H1 (cell line): Measurements from ENCODE around the gene BPHL. TPM values are rescaled to one million over a fixed set of nuclear protein-coding genes. Genes with fewer than 3 reads are reported as not detected.
"Not testable (repeated sequence)": the region's sequence is repeated elsewhere in the genome, so short reads cannot be mapped to it uniquely, and the experiment has no call there.

Experiments used
- CTCF ChIA-PET: fragments of 300-600 bp; sonication (Branson Sonifier 250); formaldehyde crosslinking; loops from one replicate; lab custom pipeline; 2021; ENCODE audit not compliant: partially characterized antibody; lab: Charles Lee
- POLR2A ChIA-PET: fragments of 300-600 bp; sonication (Branson Sonifier 250); formaldehyde crosslinking; loops from one replicate; lab custom pipeline; 2021; ENCODE audit warnings: inconsistent platforms; ENCODE audit not compliant: partially characterized antibody; lab: Charles Lee
- DNase-seq, 2 experiments: peaks; one replicate each; pipeline versions ENCODE4 v3.0.0 to v3.0.0-alpha.2; 2010 to 2022; ENCODE audit warnings: low spot score in 2 of 2, low read depth in 1 of 2, mixed read lengths in 1 of 2
- FAIRE-seq: peaks from 2 replicates; lab custom pipeline; 2011; peaks lifted over from hg19 to GRCh38; lab: Jason Lieb, UNC
- H2AFZ ChIP-seq: 2 replicates; pipeline ENCODE4 v1.8.1; 2012; ENCODE audit warnings: low read length, inconsistent platforms
- H2AK5ac ChIP-seq: 2 replicates; pipeline ENCODE4 v1.6.1; 2013; ENCODE audit warnings: low read depth, low read length
- H2BK120ac ChIP-seq: replicated peaks from 2 replicates; pipeline ENCODE3; 2013; ENCODE audit warnings: low read depth, low read length, inconsistent platforms
- H2BK12ac ChIP-seq: 2 replicates; pipeline ENCODE4 v1.6.1; 2013; ENCODE audit warnings: low read depth, low read length
- H2BK15ac ChIP-seq: 2 replicates; pipeline ENCODE4 v1.6.1; 2013; ENCODE audit warnings: low read length
- H2BK20ac ChIP-seq: 2 replicates; pipeline ENCODE4 v1.6.1; 2013; ENCODE audit warnings: low read length
- H2BK5ac ChIP-seq: 2 replicates; pipeline ENCODE4 v1.6.1; 2013; ENCODE audit warnings: low read depth, low read length
- H3K14ac ChIP-seq: 2 replicates; pipeline ENCODE4 v1.6.1; 2013; ENCODE audit warnings: inconsistent platforms; ENCODE audit not compliant: insufficient read length
- H3K18ac ChIP-seq: 2 replicates; pipeline ENCODE4 v1.6.1; 2013; ENCODE audit warnings: low read length; ENCODE audit errors: extremely low read depth
- H3K23ac ChIP-seq: 2 replicates; pipeline ENCODE4 v1.6.1; 2013; ENCODE audit warnings: inconsistent platforms; ENCODE audit not compliant: insufficient read length
- H3K23me2 ChIP-seq: 2 replicates; pipeline ENCODE4 v1.6.1; 2013; ENCODE audit warnings: low read depth, low read length
- H3K27ac ChIP-seq: 2 replicates; pipeline ENCODE4 v1.6.1; 2011; ENCODE audit warnings: low read depth, low read length, inconsistent platforms
- H3K27me3 ChIP-seq, 4 experiments: replicated peaks in 1 of 4; 1 replicate in 1 of 4; 2 replicates in 3 of 4; pipeline versions ENCODE4 v1.6.1 to v1.8.1; 2011 to 2013; ENCODE audit warnings: low read length in 3 of 4, mild to moderate bottlenecking in 3 of 4, inconsistent platforms in 2 of 4, mixed read lengths in 2 of 4, moderate library complexity in 1 of 4; ENCODE audit not compliant: control insufficient read depth in 3 of 4, insufficient read depth in 3 of 4; ENCODE audit errors: extremely low read depth in 1 of 4
- H3K36me3 ChIP-seq, 4 experiments: 2 replicates each; pipeline versions ENCODE4 v1.6.1 to v1.8.1; 2011 to 2013; ENCODE audit warnings: mild to moderate bottlenecking in 4 of 4, low read length in 3 of 4, moderate library complexity in 2 of 4, control low read depth in 1 of 4, inconsistent platforms in 1 of 4; ENCODE audit not compliant: insufficient read depth in 4 of 4, control insufficient read depth in 2 of 4
- H3K4ac ChIP-seq: replicated peaks from 2 replicates; pipeline ENCODE3; 2013; ENCODE audit warnings: low read length, low read depth, mixed read lengths, inconsistent platforms; ENCODE audit not compliant: insufficient read length
- H3K4me1 ChIP-seq, 4 experiments: replicated peaks in 1 of 4; 1 replicate in 1 of 4; 2 replicates in 3 of 4; pipeline versions ENCODE4 v1.6.1 to v1.8.1; 2011 to 2013; ENCODE audit warnings: low read length in 3 of 4, inconsistent platforms in 2 of 4, mixed read lengths in 1 of 4; ENCODE audit not compliant: insufficient read depth in 4 of 4, control insufficient read depth in 3 of 4
- H3K4me2 ChIP-seq, 2 experiments: 2 replicates each; pipeline versions ENCODE4 v1.6.1 to v1.8.1; 2011 to 2013; ENCODE audit warnings: low read depth in 2 of 2, low read length in 2 of 2, control low read depth in 1 of 2, inconsistent platforms in 1 of 2, mild to moderate bottlenecking in 1 of 2; ENCODE audit not compliant: insufficient read depth in 1 of 2
- H3K4me3 ChIP-seq, 4 experiments: fragments of 200-600, 300-600 bp in 1 of 4; sonication (generic), shearing (Covaris generic), sonication (Bioruptor Twin) in 1 of 4; 2 replicates each; pipeline versions ENCODE4 v1.5.1 to v1.8.1; 2011 to 2016; ENCODE audit warnings: low read length in 4 of 4, low read depth in 3 of 4, control low read depth in 2 of 4, inconsistent platforms in 2 of 4, mild to moderate bottlenecking in 2 of 4, mixed read lengths in 1 of 4, moderate library complexity in 1 of 4; ENCODE audit not compliant: insufficient read depth in 2 of 4; ENCODE audit errors: extremely low read depth in 1 of 4
- H3K56ac ChIP-seq: replicated peaks from 2 replicates; pipeline ENCODE3; 2013; ENCODE audit warnings: low read depth, mild to moderate bottlenecking, mixed read lengths, low read length, inconsistent platforms; ENCODE audit not compliant: insufficient read length
- H3K79me1 ChIP-seq: 2 replicates; pipeline ENCODE4 v1.6.1; 2013; ENCODE audit warnings: low read depth, low read length, control low read depth
- H3K79me2 ChIP-seq, 2 experiments: 2 replicates each; pipeline versions ENCODE4 v1.6.1 to v1.8.1; 2012 to 2013; ENCODE audit warnings: low read length in 2 of 2, mild to moderate bottlenecking in 2 of 2, inconsistent platforms in 1 of 2; ENCODE audit not compliant: insufficient read depth in 2 of 2, control insufficient read depth in 1 of 2
- H3K9ac ChIP-seq, 4 experiments: replicated peaks in 1 of 4; 1 replicate in 1 of 4; 2 replicates in 3 of 4; pipeline versions ENCODE4 v1.6.1 to v1.8.1; 2011 to 2013; ENCODE audit warnings: low read depth in 3 of 4, low read length in 3 of 4, control low read depth in 2 of 4, mild to moderate bottlenecking in 2 of 4, moderate library complexity in 2 of 4, inconsistent platforms in 1 of 4; ENCODE audit errors: extremely low read depth in 1 of 4
- H3K9me3 ChIP-seq, 2 experiments: 2 replicates each; pipeline versions ENCODE4 v1.6.1 to v1.8.1; 2012 to 2013; ENCODE audit warnings: mild to moderate bottlenecking in 2 of 2, moderate library complexity in 2 of 2, control low read depth in 1 of 2, inconsistent platforms in 1 of 2, low read depth in 1 of 2, low read length in 1 of 2, mixed read lengths in 1 of 2; ENCODE audit not compliant: insufficient read depth in 2 of 2
- H4K20me1 ChIP-seq, 2 experiments: replicated peaks in 1 of 2; 2 replicates each; pipeline versions ENCODE3 to v1.8.1; 2011 to 2013; ENCODE audit warnings: inconsistent platforms in 2 of 2, low read length in 2 of 2, mild to moderate bottlenecking in 1 of 2; ENCODE audit not compliant: insufficient read depth in 2 of 2, control insufficient read depth in 1 of 2
- H4K5ac ChIP-seq: 2 replicates; pipeline ENCODE4 v1.6.1; 2013; ENCODE audit warnings: low read length, low read depth, mixed read lengths, inconsistent platforms; ENCODE audit not compliant: insufficient read length
- H4K8ac ChIP-seq: 2 replicates; pipeline ENCODE4 v1.8.0; 2013; ENCODE audit warnings: mild to moderate bottlenecking, moderate library complexity, low read length, inconsistent platforms; ENCODE audit not compliant: insufficient read depth; ENCODE audit errors: extremely low read depth
- H4K91ac ChIP-seq: replicated peaks from 2 replicates; pipeline ENCODE3; 2013; ENCODE audit warnings: low read length, mixed read lengths, inconsistent platforms; ENCODE audit not compliant: insufficient read length
- WGBS, 2 experiments: shearing (Covaris generic) in 1 of 2; methylation state at CpG; one replicate each; pipeline versions ENCODE4 v1.1.6 to v1.1.7; 2013 to 2015; ENCODE audit warnings: low lambda C conversion rate in 2 of 2, mixed read lengths in 2 of 2, inconsistent platforms in 1 of 2, low coverage in 1 of 2, missing lambda C conversion rate in 1 of 2; ENCODE audit not compliant: insufficient replicate concordance in 2 of 2, insufficient coverage in 1 of 2, insufficient read length in 1 of 2; ENCODE audit errors: extremely low coverage in 1 of 2, missing lambda C conversion rate in 1 of 2; 5-methylcytosine and 5-hydroxymethylcytosine counted together
- polyA plus RNA-seq, 7 experiments: library from polyadenylated mRNA; depleted of rRNA in 3 of 7; stranded (reverse) in 5 of 7; unstranded in 2 of 7; fragments of >200 nt in 5 of 7; fragments of 200-250 nt in 2 of 7; gene quantifications; 1 replicate in 5 of 7; 2 replicates in 1 of 7; 4 replicates in 1 of 7; pipeline versions ENCODE4 v1.2.1 to v1.2.3, GENCODE V29; 2011 to 2013; ENCODE audit warnings: missing spikeins in 2 of 7, mixed read lengths in 2 of 7
- total RNA-seq: library from RNA; stranded (reverse); fragmentation: NEBNext Ultra II Directional; extraction: Animal tissue kit (Norgen Biotek cat#: 25700); gene quantifications from 2 replicates; pipeline ENCODE4 v1.2.1, GENCODE V29; 2021

BPHL gene
- total and polyA plus RNA-seq, 2 of the 8 experiments (the other 6 are each of a cell fraction or from before 2014, with no cell fraction given), result 24.4 to 36.4 TPM

DNA sequence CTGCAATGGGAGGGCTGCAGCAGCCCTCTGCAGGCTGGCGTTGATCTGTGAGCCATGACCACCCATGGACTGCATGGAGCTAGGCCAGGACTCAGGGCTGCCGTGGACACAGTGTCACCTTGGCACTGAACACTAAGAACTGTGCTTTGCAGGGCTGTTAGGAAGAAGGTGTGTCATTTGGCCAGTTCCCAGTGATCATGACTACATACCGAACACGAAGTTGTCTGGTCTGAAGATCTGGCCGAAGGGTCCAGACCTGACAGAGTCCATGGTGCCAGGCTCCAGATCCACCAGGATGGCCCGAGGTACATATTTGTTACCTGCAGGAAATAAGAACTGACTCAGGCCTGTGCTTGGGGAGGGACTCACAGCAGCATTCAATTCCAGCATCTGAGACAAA is 36.9 kb downstream of the BPHL start:
- H3K23me2 ChIP-seq, H2BK5ac ChIP-seq, DNase-seq, H4K91ac ChIP-seq, H3K4me3 ChIP-seq, H3K9me3 ChIP-seq, H2AFZ ChIP-seq, H3K27ac ChIP-seq, H3K27me3 ChIP-seq, H4K5ac ChIP-seq, H3K79me2 ChIP-seq, H3K9ac ChIP-seq, H4K8ac ChIP-seq, H2BK12ac ChIP-seq, H2BK120ac ChIP-seq, H2BK15ac ChIP-seq, H3K18ac ChIP-seq, H2AK5ac ChIP-seq, H3K4ac ChIP-seq, H3K4me2 ChIP-seq, H3K23ac ChIP-seq, H4K20me1 ChIP-seq, H2BK20ac ChIP-seq, FAIRE-seq, H3K56ac ChIP-seq, H3K14ac ChIP-seq, H3K79me1 ChIP-seq: not testable (repeated sequence)
- POLR2A ChIA-PET, result interaction anchor here (0.9 to 3.1 kb wide), 6 partner anchors 10 to 76 kb away, joined by 3 to 22 read pairs (median 5); partner anchors contain the start of gene TUBB2B
- 95% methylated on average over 6 of the region's 6 CpGs; no CpG with 5 or more reads in 1 of the 2 experiments for WGBS, 2 experiments
- peaks cover 4 to 29% (median 14%) of the 10 kb centered on the region in 4 experiments; a peak in 6 of 8 replicates for H3K36me3 ChIP-seq
- CTCF ChIA-PET, result interaction anchor here (1.0 to 2.0 kb wide), 3 partner anchors 29 to 40 kb away, joined by 3 to 13 read pairs (median 5); no protein-coding TSS in a partner anchor
- peaks cover 0 to 13% (median 6%) of the 10 kb centered on the region in 4 experiments; a peak in 4 of 7 replicates for H3K4me1 ChIP-seq
